Retinal pigment epithelial cell (primary cell): ENCODE data around the gene DAAM2.
A peak's percentile ranks its signal among the peaks of the same experiment; 100 is the strongest.

ENCODE experiments used
- DNase-seq: peaks from one replicate; pipeline ENCODE4 v3.0.0-alpha.2; 2010; ENCODE audit warnings: low read depth
- H3K4me3 ChIP-seq: 2 replicates; pipeline ENCODE4 v1.5.1; 2011; ENCODE audit warnings: mild to moderate bottlenecking, low read length, control low read depth, moderate library complexity
- TF ChIP-seq, protein P1 (sequence below): conservative IDR thresholded peaks from 2 replicates; pipeline ENCODE4 v1.5.1; 2011; ENCODE audit warnings: low read depth, low read length, control low read depth, inconsistent platforms

The DAAM2 gene

DNA sequence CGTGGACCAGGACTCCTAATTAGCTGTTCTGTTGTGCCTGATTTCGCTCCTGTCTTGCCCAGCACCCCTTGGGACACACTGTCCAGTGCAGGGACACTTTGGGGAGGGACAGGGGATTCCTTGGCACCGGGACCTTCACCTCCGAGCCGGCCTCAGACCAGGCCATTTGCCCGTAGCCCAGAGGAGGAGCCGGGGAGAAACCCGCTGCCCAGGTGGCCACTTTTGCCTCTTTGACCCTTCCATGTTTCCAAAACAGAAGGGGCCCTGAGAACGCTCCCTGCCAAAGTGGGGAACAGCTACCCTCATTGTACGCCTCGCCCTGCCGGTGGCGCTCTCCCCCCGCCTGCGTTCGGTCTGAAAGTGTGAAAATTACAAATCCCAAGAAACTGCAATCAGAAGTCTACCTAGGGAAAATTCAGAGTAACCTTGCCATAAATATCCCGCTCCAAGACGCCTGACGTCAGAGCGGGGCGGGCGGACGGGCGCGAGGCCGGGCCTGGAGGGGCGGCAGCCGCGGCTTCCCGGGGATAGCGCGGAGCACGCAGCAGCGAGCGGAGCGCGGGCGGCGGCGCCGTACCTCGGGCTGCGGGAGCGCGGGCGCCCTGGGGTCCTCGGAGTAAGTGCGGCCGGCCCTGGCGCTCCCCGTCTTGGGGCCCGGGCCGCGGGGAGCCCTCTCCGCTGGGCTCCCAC lies at the start of gene DAAM2:
Gene DAAM2, plus strand, starts transcription at position 527 of the 690 bp plus-strand sequence. CDS start 63,927 bp downstream, outside the sequence.
- H3K4me3 ChIP-seq, result peak within 1 kb of the TSS; percentile 88
- DNase-seq, result no peak
- TF ChIP-seq, protein P1, sequence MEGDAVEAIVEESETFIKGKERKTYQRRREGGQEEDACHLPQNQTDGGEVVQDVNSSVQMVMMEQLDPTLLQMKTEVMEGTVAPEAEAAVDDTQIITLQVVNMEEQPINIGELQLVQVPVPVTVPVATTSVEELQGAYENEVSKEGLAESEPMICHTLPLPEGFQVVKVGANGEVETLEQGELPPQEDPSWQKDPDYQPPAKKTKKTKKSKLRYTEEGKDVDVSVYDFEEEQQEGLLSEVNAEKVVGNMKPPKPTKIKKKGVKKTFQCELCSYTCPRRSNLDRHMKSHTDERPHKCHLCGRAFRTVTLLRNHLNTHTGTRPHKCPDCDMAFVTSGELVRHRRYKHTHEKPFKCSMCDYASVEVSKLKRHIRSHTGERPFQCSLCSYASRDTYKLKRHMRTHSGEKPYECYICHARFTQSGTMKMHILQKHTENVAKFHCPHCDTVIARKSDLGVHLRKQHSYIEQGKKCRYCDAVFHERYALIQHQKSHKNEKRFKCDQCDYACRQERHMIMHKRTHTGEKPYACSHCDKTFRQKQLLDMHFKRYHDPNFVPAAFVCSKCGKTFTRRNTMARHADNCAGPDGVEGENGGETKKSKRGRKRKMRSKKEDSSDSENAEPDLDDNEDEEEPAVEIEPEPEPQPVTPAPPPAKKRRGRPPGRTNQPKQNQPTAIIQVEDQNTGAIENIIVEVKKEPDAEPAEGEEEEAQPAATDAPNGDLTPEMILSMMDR, result peak; percentile 48

DNA sequence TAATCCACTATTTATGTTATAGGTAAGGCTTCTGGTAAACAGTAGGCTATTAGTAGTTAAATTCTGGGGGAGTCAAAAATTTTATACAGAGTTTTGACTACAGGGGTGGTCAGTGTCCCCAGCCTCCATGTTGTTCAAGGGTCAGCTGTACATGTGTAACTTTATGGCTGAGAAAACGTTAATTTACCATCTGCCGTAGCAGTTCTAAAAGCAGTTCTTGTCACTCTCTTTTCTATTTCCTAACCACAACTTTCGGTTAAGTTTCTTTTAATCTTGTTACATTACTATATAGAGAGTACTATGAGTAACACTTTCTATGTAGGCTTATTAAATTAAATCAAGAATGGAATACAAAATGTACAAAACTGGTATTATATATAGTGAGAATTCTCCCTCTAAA lies 45.4 kb upstream of the DAAM2 start:
- TF ChIP-seq, protein P1, result no peak
- DNase-seq, result no peak
- H3K4me3 ChIP-seq, result no peak overlapping the region

DNA sequence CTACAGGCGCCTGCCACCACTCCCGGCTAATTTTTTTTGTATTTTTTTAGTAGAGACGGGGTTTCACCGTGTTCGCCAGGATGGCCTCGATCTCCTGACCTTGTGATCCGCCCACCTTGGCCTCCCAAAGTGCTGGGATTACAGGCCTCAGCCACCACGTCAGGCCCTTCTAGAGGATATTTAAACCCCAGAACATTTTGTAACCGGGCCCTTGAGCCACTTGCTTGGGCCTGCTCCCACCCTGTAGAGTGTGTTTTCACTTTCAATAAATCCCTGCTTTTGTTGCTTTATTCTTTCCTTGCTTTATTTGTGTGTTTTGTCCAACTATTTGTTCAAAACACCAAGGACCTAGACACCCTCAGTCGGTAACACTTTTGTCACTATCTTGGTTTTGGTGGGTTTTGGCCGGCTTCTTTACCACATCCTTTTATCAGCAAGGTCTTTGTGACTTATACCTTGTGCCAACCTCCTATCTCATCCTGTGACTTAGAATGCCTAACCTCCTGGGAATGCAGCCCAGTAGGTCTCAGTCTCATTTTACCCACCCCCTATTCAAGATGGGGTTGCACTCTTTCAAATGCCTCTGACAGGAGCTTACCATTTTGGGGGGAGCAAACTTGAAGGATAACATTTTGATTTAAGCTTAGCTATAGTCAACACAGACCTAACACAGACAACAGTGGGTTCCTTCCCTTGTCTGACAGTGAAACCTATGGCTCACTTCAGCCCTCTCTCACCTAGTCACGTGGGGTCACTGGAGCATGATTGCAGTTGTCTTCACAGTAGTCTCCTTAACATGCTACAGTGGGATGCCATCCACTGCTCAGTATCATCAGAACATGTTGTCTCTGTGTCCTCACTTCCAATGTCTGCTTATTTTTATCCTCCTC lies 39.1 kb upstream of the DAAM2 start:
- TF ChIP-seq, protein P1, result no peak
- no peak for DNase-seq
- H3K4me3 ChIP-seq, result no peak overlapping the region

DNA sequence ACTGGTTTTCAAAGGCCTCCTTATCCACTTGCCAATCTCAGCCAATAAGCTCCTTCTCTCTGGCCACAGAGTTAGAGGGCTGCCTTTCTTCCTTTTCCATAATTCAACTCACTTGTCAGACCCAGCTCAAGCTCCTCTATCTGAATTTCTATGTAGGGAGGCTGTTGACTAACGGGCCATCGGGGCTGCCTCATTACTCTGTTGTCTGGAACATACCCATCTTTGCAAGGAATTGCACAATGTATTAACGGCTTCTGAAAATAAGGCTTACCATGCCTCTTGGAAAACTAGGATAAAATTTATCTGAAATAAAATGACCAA lies 38.5 kb upstream of the DAAM2 start:
- no peak overlapping the region for H3K4me3 ChIP-seq
- DNase-seq, result no peak
- TF ChIP-seq, protein P1, result no peak

DNA sequence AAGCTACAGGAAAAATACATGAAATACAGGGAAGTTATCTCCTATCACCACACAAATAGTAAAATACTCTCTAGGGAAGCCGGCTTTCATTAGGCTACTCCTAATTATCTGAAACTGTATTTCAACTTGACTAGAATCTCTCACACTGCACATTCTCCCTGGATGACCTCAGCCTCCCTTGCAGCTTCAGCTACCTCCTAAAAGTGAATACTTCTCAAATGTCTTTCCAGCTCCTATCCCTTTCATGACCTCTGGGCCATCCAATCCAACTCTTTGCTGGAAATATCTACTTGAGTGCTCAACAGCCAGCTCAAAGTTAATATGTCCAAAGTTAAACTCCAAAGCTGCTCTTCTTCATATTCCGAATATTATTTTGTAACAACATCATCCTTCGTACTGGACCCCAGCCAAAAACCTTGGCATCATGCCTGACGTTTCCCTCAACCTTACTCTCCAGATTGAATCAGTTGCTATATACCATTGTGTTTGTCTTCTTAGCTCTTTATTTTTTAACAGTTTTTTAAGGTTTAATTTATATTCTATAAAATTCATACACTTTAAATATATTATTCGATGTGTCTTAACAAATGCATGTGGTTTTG lies 37.6 kb upstream of the DAAM2 start:
- TF ChIP-seq, protein P1, result no peak
- no peak overlapping the region for H3K4me3 ChIP-seq
- DNase-seq, result no peak

DNA sequence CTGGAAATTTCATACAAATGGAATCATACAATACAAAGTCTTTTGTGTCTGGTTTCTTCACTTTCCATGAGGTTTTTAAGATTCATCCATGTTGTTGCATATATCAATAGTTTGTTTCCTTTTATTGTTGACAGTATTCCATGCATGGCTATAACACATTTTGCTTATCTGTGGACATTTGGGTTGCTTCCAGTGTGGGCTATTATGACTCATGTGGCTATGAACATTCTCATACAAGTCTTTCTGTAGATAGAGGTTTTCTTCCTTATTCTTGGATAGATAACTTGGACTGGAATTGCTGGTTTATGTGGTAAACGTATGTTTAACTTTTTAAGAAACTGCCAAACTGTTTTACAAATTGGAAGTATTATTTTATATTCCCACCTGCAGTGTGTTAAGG lies 36.9 kb upstream of the DAAM2 start:
- TF ChIP-seq, protein P1, result no peak
- no peak for DNase-seq
- no peak overlapping the region for H3K4me3 ChIP-seq

DNA sequence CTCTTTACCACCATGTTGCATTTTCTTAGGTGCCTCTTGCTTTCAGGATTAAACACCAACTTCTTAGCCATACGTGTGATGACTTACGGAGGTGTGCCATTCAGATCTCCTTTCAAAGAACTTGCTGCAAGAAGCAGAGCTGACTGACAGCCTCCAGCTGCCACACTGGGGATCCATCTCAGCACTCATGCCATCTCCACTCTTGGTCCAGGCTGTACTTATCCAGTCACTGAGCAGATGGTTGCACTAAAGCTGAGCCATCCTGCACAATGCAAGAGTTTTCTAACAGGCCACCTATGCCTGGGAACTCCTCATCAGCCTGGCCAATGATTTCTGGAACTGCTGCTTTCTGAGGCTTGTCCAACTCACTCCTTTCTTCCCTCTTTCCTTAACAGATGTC lies 35.6 kb upstream of the DAAM2 start:
- TF ChIP-seq, protein P1, result no peak
- DNase-seq, result no peak
- H3K4me3 ChIP-seq, result no peak overlapping the region
